Measurements from ENCODE around the gene EFNA1.

GRCh38 chr1:155078469-155079209 is 49.0 kb upstream of the EFNA1 start, which contains the start of gene EFNA3:
- TF ChIP-seq CTCF (IDR thresholded peaks at IDR 0.05; ENCODE audit: low read depth, low read length, poor library complexity, severe bottlenecking): peak; percentile 14
- peak; percentile 71; the same call in 1 of the 2 replicates for TF ChIP-seq EZH2phosphoT487 (IDR thresholded peaks at IDR 0.05; ENCODE audit: borderline replicate concordance, low read length)
